OCI-LY3 (cell line): ENCODE measurements around the gene KLF11.

Experiments used
- H2AFZ ChIP-seq: fragments of 200-600, 300-600 bp; shearing (Covaris generic); 2 replicates; pipeline ENCODE4 v1.6.0; 2014; ENCODE audit warnings: antibody characterized with exemption, low read depth, low read length
- H3K27ac ChIP-seq: fragments of 200-600, 300-600 bp; sonication (generic); 2 replicates; pipeline ENCODE4 v1.5.1; 2014; ENCODE audit warnings: mild to moderate bottlenecking, low read length, moderate library complexity, mixed read lengths
- H3K27me3 ChIP-seq: fragments of 200-600, 300-600 bp; sonication (generic); 2 replicates; pipeline ENCODE4 v1.6.1; 2014; ENCODE audit warnings: low read depth, low read length, mixed read lengths
- H3K36me3 ChIP-seq: fragments of 200-600, 300-600 bp; sonication (generic); replicated peaks from 2 replicates; pipeline ENCODE3; 2014; ENCODE audit warnings: low read depth, low read length, mixed read lengths
- H3K4me1 ChIP-seq: fragments of 300-600, 200-600 bp; sonication (generic); 2 replicates; pipeline ENCODE4 v1.6.1; 2014; ENCODE audit warnings: low read length, mixed read lengths
- H3K4me2 ChIP-seq: fragments of 200-600, 300-600 bp; sonication (generic); 2 replicates; pipeline ENCODE4 v1.6.1; 2014; ENCODE audit warnings: low read length, mixed read lengths
- H3K4me3 ChIP-seq: fragments of 300-600, 200-600 bp; sonication (generic); 2 replicates; pipeline ENCODE4 v1.5.1; 2014; ENCODE audit warnings: antibody characterized with exemption, mild to moderate bottlenecking, low read length, moderate library complexity
- H3K79me2 ChIP-seq: fragments of 300-600, 200-600 bp; shearing (Covaris generic); 2 replicates; pipeline ENCODE4 v1.6.1; 2014; ENCODE audit warnings: mild to moderate bottlenecking, low read length, mixed read lengths
- H3K9ac ChIP-seq: fragments of 300-600, 200-600 bp; shearing (Covaris generic); 2 replicates; pipeline ENCODE4 v1.6.0; 2014; ENCODE audit warnings: mild to moderate bottlenecking, low read length, moderate library complexity
- H3K9me3 ChIP-seq: fragments of 200-600, 300-600 bp; shearing (Covaris generic); 2 replicates; pipeline ENCODE4 v1.6.1; 2014; ENCODE audit warnings: low read length, mixed read lengths; ENCODE audit not compliant: insufficient read depth
- H4K20me1 ChIP-seq: fragments of 200-600, 300-600 bp; sonication (generic); 2 replicates; pipeline ENCODE4 v1.6.1; 2016; ENCODE audit warnings: low read length, mixed read lengths; ENCODE audit not compliant: insufficient read depth
- EZH2phosphoT487 ChIP-seq: fragments of 200-600 bp; shearing (Covaris generic); IDR thresholded peaks from 2 replicates; pipeline ENCODE4 v1.6.1; 2018; ENCODE audit warnings: antibody characterized with exemption, mixed run types, low read depth
- TF ChIP-seq, protein P1 (sequence below): fragments of 200-600, 300-600 bp; sonication (generic); IDR thresholded peaks from 2 replicates; pipeline ENCODE4 v1.5.1; 2014; ENCODE audit warnings: antibody characterized with exemption, low read length, low read depth

KLF11 gene

DNA sequence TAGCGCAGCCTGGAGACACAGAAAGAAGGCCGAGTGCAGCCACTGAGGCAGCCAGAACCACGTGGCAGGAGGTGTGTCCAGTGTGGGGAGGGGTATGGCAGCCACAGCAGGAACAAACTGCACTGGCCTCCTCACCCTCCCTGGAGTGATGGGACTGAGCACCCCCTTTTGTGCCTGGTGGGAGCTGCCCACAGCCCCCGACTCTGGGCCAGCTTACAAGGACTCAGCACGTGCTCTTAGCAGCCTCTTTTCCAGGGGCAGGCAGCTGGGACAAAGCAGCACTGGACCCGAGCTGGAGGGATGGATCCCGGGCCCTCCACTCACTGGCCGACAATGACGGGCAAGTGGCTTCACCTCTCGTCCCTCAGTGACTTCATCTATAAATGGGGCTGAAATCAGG is 5.2 kb upstream of the KLF11 start:
- H3K9ac ChIP-seq, result no peak overlapping the region
- H4K20me1 ChIP-seq, result no peaks in the 10 kb centered on the region
- no peak overlapping the region for H2AFZ ChIP-seq
- H3K36me3 ChIP-seq, result no peaks in the 10 kb centered on the region
- H3K79me2 ChIP-seq, result no peaks in the 10 kb centered on the region
- H3K9me3 ChIP-seq, result no peaks in the 10 kb centered on the region
- H3K4me2 ChIP-seq, result no peak overlapping the region
- H3K4me3 ChIP-seq, result no peak overlapping the region
- H3K27ac ChIP-seq, result no peak overlapping the region
- H3K27me3 ChIP-seq, result no peaks in the 10 kb centered on the region
- TF ChIP-seq, protein P1, sequence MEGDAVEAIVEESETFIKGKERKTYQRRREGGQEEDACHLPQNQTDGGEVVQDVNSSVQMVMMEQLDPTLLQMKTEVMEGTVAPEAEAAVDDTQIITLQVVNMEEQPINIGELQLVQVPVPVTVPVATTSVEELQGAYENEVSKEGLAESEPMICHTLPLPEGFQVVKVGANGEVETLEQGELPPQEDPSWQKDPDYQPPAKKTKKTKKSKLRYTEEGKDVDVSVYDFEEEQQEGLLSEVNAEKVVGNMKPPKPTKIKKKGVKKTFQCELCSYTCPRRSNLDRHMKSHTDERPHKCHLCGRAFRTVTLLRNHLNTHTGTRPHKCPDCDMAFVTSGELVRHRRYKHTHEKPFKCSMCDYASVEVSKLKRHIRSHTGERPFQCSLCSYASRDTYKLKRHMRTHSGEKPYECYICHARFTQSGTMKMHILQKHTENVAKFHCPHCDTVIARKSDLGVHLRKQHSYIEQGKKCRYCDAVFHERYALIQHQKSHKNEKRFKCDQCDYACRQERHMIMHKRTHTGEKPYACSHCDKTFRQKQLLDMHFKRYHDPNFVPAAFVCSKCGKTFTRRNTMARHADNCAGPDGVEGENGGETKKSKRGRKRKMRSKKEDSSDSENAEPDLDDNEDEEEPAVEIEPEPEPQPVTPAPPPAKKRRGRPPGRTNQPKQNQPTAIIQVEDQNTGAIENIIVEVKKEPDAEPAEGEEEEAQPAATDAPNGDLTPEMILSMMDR, result no peak
- H3K4me1 ChIP-seq, result no peaks in the 10 kb centered on the region

DNA sequence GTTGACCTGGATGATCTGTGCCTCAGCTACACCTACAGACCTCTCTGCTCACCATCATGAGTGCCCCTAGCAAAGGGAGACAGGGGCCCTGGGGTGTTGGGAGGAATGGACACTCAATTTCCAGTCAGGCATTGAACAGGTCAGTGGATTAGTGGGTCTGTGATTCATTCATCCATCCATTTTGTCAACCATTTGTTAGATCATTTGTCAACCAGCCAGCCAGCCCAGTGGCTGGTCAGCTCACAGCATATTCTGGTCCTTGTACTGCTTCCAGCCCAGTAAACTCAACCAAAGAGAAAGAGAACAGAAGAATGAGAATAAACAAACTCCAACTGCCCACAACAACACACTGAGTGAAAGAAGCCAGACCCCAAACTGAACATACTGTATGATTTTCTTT is 4.6 kb upstream of the KLF11 start:
- Histone ChIP-seq H3K36me3 (no peaks in the 10 kb centered on the region), H3K9me3 (no peaks in the 10 kb centered on the region), H4K20me1 (no peaks in the 10 kb centered on the region), H3K4me2 (no peak overlapping the region), H2AFZ (no peak overlapping the region), H3K4me3 (no peak overlapping the region), H3K9ac (no peak overlapping the region), H3K79me2 (no peaks in the 10 kb centered on the region), H3K4me1 (no peaks in the 10 kb centered on the region), H3K27me3 (no peaks in the 10 kb centered on the region), H3K27ac (no peak overlapping the region)
- TF ChIP-seq, protein P1, result no peak

DNA sequence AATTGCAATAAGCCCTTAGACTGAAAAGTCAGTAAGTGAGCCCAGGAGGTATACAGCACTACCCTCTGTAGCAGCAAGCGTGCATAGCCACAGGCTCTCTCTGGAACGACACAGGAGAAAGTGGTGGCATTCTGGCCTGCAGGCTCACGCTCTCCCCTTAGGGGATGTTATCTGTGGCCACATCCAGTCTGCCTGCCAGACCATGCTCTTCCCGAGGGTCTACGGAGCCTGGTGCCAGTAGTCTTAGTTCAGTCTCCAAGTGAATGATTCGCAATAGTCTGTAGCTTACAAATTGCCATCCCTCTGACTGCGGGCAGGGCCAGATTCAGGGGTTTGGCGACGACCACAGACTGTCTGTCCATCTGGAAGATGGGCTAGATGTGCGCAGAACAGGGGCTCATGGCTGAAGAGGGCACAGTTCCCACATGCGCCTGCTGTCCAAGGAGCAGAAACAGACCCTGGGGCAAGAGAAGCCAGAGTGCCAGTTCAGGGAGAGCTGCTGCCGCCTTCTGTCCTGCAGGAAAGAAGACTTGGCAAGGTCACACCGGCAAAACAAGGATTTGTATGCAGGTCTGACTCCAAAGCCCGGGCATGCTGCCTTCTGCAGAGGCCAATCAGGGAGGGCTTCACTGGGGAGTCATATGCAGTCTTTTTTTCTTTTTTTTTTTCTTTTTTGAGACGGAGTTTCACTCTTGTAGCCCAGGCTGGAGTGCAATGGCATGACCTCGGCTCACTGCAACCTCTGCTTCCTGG is 3.5 kb upstream of the KLF11 start:
- no peaks in the 10 kb centered on the region for H3K4me1 ChIP-seq
- no peaks in the 10 kb centered on the region for H3K9me3 ChIP-seq
- H2AFZ ChIP-seq, result no peak overlapping the region
- H3K27ac ChIP-seq, result no peak overlapping the region
- H3K36me3 ChIP-seq, result no peaks in the 10 kb centered on the region
- TF ChIP-seq EZH2phosphoT487, result no peak
- TF ChIP-seq, protein P1, result no peak
- H3K27me3 ChIP-seq, result no peaks in the 10 kb centered on the region
- H3K4me2 ChIP-seq, result no peak overlapping the region
- H3K9ac ChIP-seq, result no peak overlapping the region
- no peaks in the 10 kb centered on the region for H4K20me1 ChIP-seq
- no peak overlapping the region for H3K4me3 ChIP-seq
- no peaks in the 10 kb centered on the region for H3K79me2 ChIP-seq

DNA sequence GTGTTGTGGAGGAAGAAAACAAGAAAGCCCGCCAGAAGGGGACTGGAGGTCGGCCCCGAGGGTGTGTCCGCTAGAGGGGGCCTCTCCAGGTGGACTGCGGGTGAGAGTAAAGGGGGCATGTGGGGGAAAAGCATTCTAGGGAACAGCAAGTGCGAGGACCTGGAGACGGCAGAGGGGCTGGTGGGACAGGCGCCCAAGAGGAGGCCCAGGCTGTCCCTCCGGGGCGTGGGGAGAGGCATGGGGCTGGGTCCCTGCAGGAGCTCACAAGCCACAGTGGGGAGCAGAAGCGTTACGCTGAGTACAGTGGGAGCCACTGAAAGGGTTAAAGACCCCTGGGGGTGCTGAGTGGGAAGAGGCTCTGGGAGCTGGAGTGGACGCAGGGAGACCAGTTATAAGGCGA is 1.6 kb upstream of the KLF11 start:
- Histone ChIP-seq H3K4me2 (no peak overlapping the region), H3K4me1 (no peaks in the 10 kb centered on the region), H3K27me3 (no peaks in the 10 kb centered on the region), H4K20me1 (no peaks in the 10 kb centered on the region), H2AFZ (no peak overlapping the region), H3K27ac (no peak overlapping the region), H3K79me2 (no peaks in the 10 kb centered on the region), H3K4me3 (no peak overlapping the region), H3K36me3 (no peaks in the 10 kb centered on the region), H3K9ac (no peak overlapping the region), H3K9me3 (no peaks in the 10 kb centered on the region)
- TF ChIP-seq, protein P1, result no peak
- TF ChIP-seq EZH2phosphoT487, result no peak
